Astrocyte (in vitro differentiated cells and primary cell): Measurements from ENCODE around the gene OSBPL9. TPM values are rescaled to one million over a fixed set of nuclear protein-coding genes. Genes with fewer than 3 reads are reported as not detected.

Experiments
- DNase-seq: peaks from one replicate; pipeline ENCODE4 v3.0.0-alpha.2; 2010; ENCODE audit warnings: low read depth
- FAIRE-seq: peaks from 2 replicates; lab custom pipeline; 2011; peaks lifted over from hg19 to GRCh38; lab: Jason Lieb, UNC
- H2AFZ ChIP-seq: 2 replicates; pipeline ENCODE4 v1.6.0; 2012; ENCODE audit warnings: low read depth, low read length, inconsistent platforms
- H3K27ac ChIP-seq: 2 replicates; pipeline ENCODE4 v1.5.1; 2011; ENCODE audit warnings: low read depth, low read length, inconsistent platforms
- H3K27me3 ChIP-seq: 2 replicates; pipeline ENCODE4 v1.6.0; 2011; ENCODE audit warnings: low read length, inconsistent platforms; ENCODE audit not compliant: insufficient read depth
- H3K36me3 ChIP-seq: 2 replicates; pipeline ENCODE4 v1.5.1; 2011; ENCODE audit warnings: low read length, inconsistent platforms; ENCODE audit not compliant: insufficient read depth
- H3K4me1 ChIP-seq: 2 replicates; pipeline ENCODE4 v1.5.1; 2011; ENCODE audit warnings: low read length, inconsistent platforms; ENCODE audit not compliant: insufficient read depth
- H3K4me2 ChIP-seq: 2 replicates; pipeline ENCODE4 v1.6.0; 2012; ENCODE audit warnings: low read length, inconsistent platforms
- H3K4me3 ChIP-seq: 2 replicates; pipeline ENCODE4 v1.5.1; 2011; ENCODE audit warnings: low read depth, mild to moderate bottlenecking, low read length, inconsistent platforms; ENCODE audit not compliant: insufficient read depth
- H3K79me2 ChIP-seq: 2 replicates; pipeline ENCODE4 v1.6.0; 2012; ENCODE audit warnings: mild to moderate bottlenecking, low read length, inconsistent platforms; ENCODE audit not compliant: insufficient read depth
- H3K9ac ChIP-seq: 2 replicates; pipeline ENCODE4 v1.6.0; 2012; ENCODE audit warnings: mild to moderate bottlenecking, low read length, inconsistent platforms
- H3K9me3 ChIP-seq: 2 replicates; pipeline ENCODE4 v1.5.1; 2012; ENCODE audit warnings: low read depth, mild to moderate bottlenecking, low read length, inconsistent platforms; ENCODE audit not compliant: insufficient read depth
- H4K20me1 ChIP-seq: 2 replicates; pipeline ENCODE4 v1.6.0; 2012; ENCODE audit warnings: low read length, inconsistent platforms; ENCODE audit not compliant: insufficient read depth
- H3K27ac Mint-ChIP-seq: one replicate; pipeline ENCODE4 v1.8.0; 2021; ENCODE audit warnings: mild to moderate bottlenecking, mixed read lengths; ENCODE audit not compliant: unreplicated experiment
- H3K27me3 Mint-ChIP-seq: one replicate; pipeline ENCODE4 v1.8.0; 2021; ENCODE audit warnings: low read depth, mixed read lengths; ENCODE audit not compliant: unreplicated experiment
- H3K36me3 Mint-ChIP-seq: one replicate; pipeline ENCODE4 v1.8.0; 2021; ENCODE audit warnings: low read depth, mixed read lengths; ENCODE audit not compliant: unreplicated experiment
- H3K4me1 Mint-ChIP-seq: one replicate; pipeline ENCODE4 v1.8.0; 2021; ENCODE audit warnings: low read depth, mixed read lengths; ENCODE audit not compliant: unreplicated experiment
- H3K4me3 Mint-ChIP-seq: one replicate; pipeline ENCODE4 v1.8.0; 2021; ENCODE audit warnings: mild to moderate bottlenecking, moderate library complexity, mixed read lengths; ENCODE audit not compliant: unreplicated experiment
- H3K9me3 Mint-ChIP-seq: one replicate; pipeline ENCODE4 v1.8.0; 2021; ENCODE audit warnings: mild to moderate bottlenecking, mixed read lengths; ENCODE audit not compliant: unreplicated experiment
- CTCF ChIP-seq: IDR thresholded peaks from 2 replicates; pipeline ENCODE4 v1.5.1; 2011; ENCODE audit warnings: low read depth, mild to moderate bottlenecking, inconsistent platforms, low read length, moderate library complexity; ENCODE audit not compliant: insufficient read depth
- EZH2 ChIP-seq: IDR thresholded peaks from 2 replicates; pipeline ENCODE4 v1.6.1; 2012; ENCODE audit warnings: mild to moderate bottlenecking, low read length, inconsistent platforms; ENCODE audit not compliant: insufficient read depth
- total RNA-seq: library from RNA; stranded (reverse); gene quantifications from 2 replicates; pipeline ENCODE4 v1.2.1, GENCODE V29; 2021

Gene OSBPL9
- total RNA-seq, 1 donor from 2014 or later = 117 TPM

- Mint-ChIP-seq H3K36me3 (peaks cover 2% of the 10 kb centered on the region), H3K4me3 (peak overlapping the region; percentile 36)
These were observed 25.8 kb downstream of the OSBPL9 start for GRCh38 chr1:51642739-51643142.

GRCh38 chr1:51643362-51643761, 26.5 kb downstream of the OSBPL9 start:
- Mint-ChIP-seq H3K27me3 (no peaks in the 10 kb centered on the region), H3K9me3 (peaks cover 2% of the 10 kb centered on the region), H3K4me1 (peaks cover 36% of the 10 kb centered on the region), H3K4me3 (no peak overlapping the region), H3K36me3 (peaks cover 2% of the 10 kb centered on the region), H3K27ac (peak overlapping the region; percentile 78)
- no peaks in the 10 kb centered on the region for H3K27me3 ChIP-seq
- peak overlapping the region; percentile 46 for H3K9ac ChIP-seq
- FAIRE-seq (no peak), DNase-seq (no peak)
- no peak for TF ChIP-seq EZH2
- TF ChIP-seq CTCF = no peak
- H2AFZ ChIP-seq = no peak overlapping the region
- H3K4me2 ChIP-seq = peak overlapping the region; percentile 46
- H3K79me2 ChIP-seq = peaks cover 54% of the 10 kb centered on the region
- no peak overlapping the region for H3K4me3 ChIP-seq
- no peaks in the 10 kb centered on the region for H4K20me1 ChIP-seq
- H3K4me1 ChIP-seq = peaks cover 42% of the 10 kb centered on the region
- peak overlapping the region; percentile 84 for H3K27ac ChIP-seq
- H3K9me3 ChIP-seq = no peaks in the 10 kb centered on the region
- H3K36me3 ChIP-seq = no peaks in the 10 kb centered on the region

More at GRCh38 chr1:51642739-51643142, 25.8 kb downstream of the OSBPL9 start:
- Histone ChIP-seq H3K4me2 (peak overlapping the region; percentile 46), H3K9ac (peak overlapping the region; percentile 64), H3K4me1 (peaks cover 38% of the 10 kb centered on the region), H4K20me1 (no peaks in the 10 kb centered on the region), H3K4me3 (no peak overlapping the region), H3K27ac (peak overlapping the region; percentile 84), H3K9me3 (no peaks in the 10 kb centered on the region), H2AFZ (no peak overlapping the region), H3K27me3 (no peaks in the 10 kb centered on the region), H3K36me3 (no peaks in the 10 kb centered on the region), H3K79me2 (peaks cover 52% of the 10 kb centered on the region)
- peaks cover 2% of the 10 kb centered on the region for H3K9me3 Mint-ChIP-seq
- H3K27ac Mint-ChIP-seq = peak overlapping the region; percentile 79
- H3K27me3 Mint-ChIP-seq = no peaks in the 10 kb centered on the region
- TF ChIP-seq EZH2 (no peak), CTCF (no peak)
- DNase-seq (peak; percentile 93), FAIRE-seq (peak; percentile 43)
- peaks cover 36% of the 10 kb centered on the region for H3K4me1 Mint-ChIP-seq

GRCh38 chr1:51644020-51644419, 27.1 kb downstream of the OSBPL9 start:
- Mint-ChIP-seq H3K4me1 (peaks cover 37% of the 10 kb centered on the region), H3K27ac (peak overlapping the region; percentile 97)
- no peak for FAIRE-seq

More at GRCh38 chr1:51644020-51644419, 27.1 kb downstream of the OSBPL9 start:
- no peaks in the 10 kb centered on the region for H4K20me1 ChIP-seq
- Mint-ChIP-seq H3K9me3 (peaks cover 2% of the 10 kb centered on the region), H3K36me3 (peaks cover 2% of the 10 kb centered on the region), H3K27me3 (no peaks in the 10 kb centered on the region), H3K4me3 (no peak overlapping the region)
- H3K4me2 ChIP-seq = peak overlapping the region; percentile 75
- H3K27me3 ChIP-seq = no peaks in the 10 kb centered on the region
- H3K36me3 ChIP-seq = no peaks in the 10 kb centered on the region
- no peaks in the 10 kb centered on the region for H3K9me3 ChIP-seq
- H3K4me1 ChIP-seq = peaks cover 47% of the 10 kb centered on the region
- no peak overlapping the region for H3K4me3 ChIP-seq
- peak overlapping the region; percentile 6 for H3K9ac ChIP-seq
- peaks cover 56% of the 10 kb centered on the region for H3K79me2 ChIP-seq
- TF ChIP-seq CTCF (no peak), EZH2 (no peak)
- H2AFZ ChIP-seq = no peak overlapping the region
- peak overlapping the region; percentile 75 for H3K27ac ChIP-seq
- DNase-seq = no peak
